H1 (cell line): ENCODE data around the gene TTC34.
"Not testable (repeated sequence)": the region's sequence is repeated elsewhere in the genome, so short reads cannot be mapped to it uniquely, and the experiment has no call there.

Source experiments
- CBX5 ChIP-seq: fragments of 300-800, 300-1000 bp; sonication (generic); IDR thresholded peaks from 2 replicates; pipeline ENCODE4 v1.7.1; 2016; ENCODE audit warnings: antibody characterized with exemption, low read length, low read depth
- CTCF ChIP-seq, 3 experiments: IDR thresholded peaks; 1 replicate in 2 of 3; 2 replicates in 1 of 3; pipeline versions ENCODE4 v1.5.1 to v1.6.1; 2011; ENCODE audit warnings: low read length in 3 of 3, mild to moderate bottlenecking in 3 of 3, inconsistent platforms in 2 of 3, low read depth in 1 of 3, moderate library complexity in 1 of 3; ENCODE audit not compliant: insufficient read depth in 1 of 3; ENCODE audit errors: control extremely low read depth in 1 of 3
- EP300 ChIP-seq, 2 experiments: IDR thresholded peaks; 1 replicate in 1 of 2; 2 replicates in 1 of 2; pipeline ENCODE4 v1.6.1; 2011 to 2012; ENCODE audit warnings: low read depth in 2 of 2, low read length in 2 of 2, mild to moderate bottlenecking in 2 of 2, borderline replicate concordance in 1 of 2, inconsistent platforms in 1 of 2, moderate library complexity in 1 of 2
- EZH2 ChIP-seq: fragments of 200-600 bp; sonication (generic); IDR thresholded peaks from 2 replicates; pipeline ENCODE4 v1.7.1; 2012; ENCODE audit warnings: low read depth, mild to moderate bottlenecking, moderate library complexity, low read length, inconsistent platforms; ENCODE audit not compliant: severe bottlenecking
- GTF2F1 ChIP-seq: IDR thresholded peaks from 2 replicates; pipeline ENCODE4 v1.6.1; 2012; ENCODE audit warnings: low read depth, low read length, improper control_type of control experiment, borderline replicate concordance
- NRF1 ChIP-seq: IDR thresholded peaks from 2 replicates; pipeline ENCODE4 v1.6.1; 2011; ENCODE audit warnings: mild to moderate bottlenecking, low read depth, low read length, improper control_type of control experiment
- POLR2A ChIP-seq, 2 experiments: IDR thresholded peaks; 1 replicate in 1 of 2; 2 replicates in 1 of 2; pipeline ENCODE4 v1.6.1; 2011; ENCODE audit warnings: low read depth in 2 of 2, low read length in 2 of 2, mild to moderate bottlenecking in 2 of 2; ENCODE audit errors: control extremely low read depth in 1 of 2
- RFX5 ChIP-seq: IDR thresholded peaks from 2 replicates; pipeline ENCODE4 v1.6.1; 2011; ENCODE audit warnings: low read depth, low read length, improper control_type of control experiment, borderline replicate concordance
- RNF2 ChIP-seq: fragments of 200-900, 300-1000 bp; sonication (generic); IDR thresholded peaks from 2 replicates; pipeline ENCODE4 v1.7.1; 2016; ENCODE audit warnings: borderline replicate concordance, low read depth, mild to moderate bottlenecking, antibody characterized with exemption, low read length; ENCODE audit not compliant: poor library complexity, severe bottlenecking; ENCODE audit errors: missing control alignments
- SUZ12 ChIP-seq: fragments of 200-600 bp; sonication (generic); IDR thresholded peaks from 2 replicates; pipeline ENCODE4 v1.6.1; 2012; ENCODE audit warnings: mild to moderate bottlenecking, inconsistent platforms, low read length, moderate library complexity, mixed read lengths
- TCF12 ChIP-seq: IDR thresholded peaks from 2 replicates; pipeline ENCODE4 v1.6.1; 2011; ENCODE audit warnings: low read depth, mild to moderate bottlenecking, low read length

GRCh38 chr1:2682879-2683278 lies 118.6 kb downstream of the TTC34 start:
- not testable (repeated sequence) for TF ChIP-seq RFX5; SUZ12; POLR2A (IDR thresholded peaks at IDR 0.05; ENCODE audit: control extremely low read depth in 1 of 2, low read depth in 2 of 2, low read length in 2 of 2); CTCF (IDR thresholded peaks at IDR 0.05; ENCODE audit: control extremely low read depth in 1 of 3, insufficient read depth in 1 of 3, low read depth in 1 of 3, low read length in 3 of 3); NRF1; TCF12; EZH2; EP300 (IDR thresholded peaks at IDR 0.05; ENCODE audit: borderline replicate concordance in 1 of 2, low read depth in 2 of 2, low read length in 2 of 2); GTF2F1; CBX5; RNF2
